HG03520 (cell line): ENCODE data around the gene ARMC9.
A peak's percentile ranks its signal among the peaks of the same experiment; 100 is the strongest.

Experiments
- ATAC-seq: cut with Tn5 transposase; IDR thresholded peaks from one replicate; pipeline ENCODE4 v1.9.1; 2021; ENCODE audit warnings: mild to moderate bottlenecking, moderate library complexity; ENCODE audit not compliant: unreplicated experiment

Gene ARMC9

DNA sequence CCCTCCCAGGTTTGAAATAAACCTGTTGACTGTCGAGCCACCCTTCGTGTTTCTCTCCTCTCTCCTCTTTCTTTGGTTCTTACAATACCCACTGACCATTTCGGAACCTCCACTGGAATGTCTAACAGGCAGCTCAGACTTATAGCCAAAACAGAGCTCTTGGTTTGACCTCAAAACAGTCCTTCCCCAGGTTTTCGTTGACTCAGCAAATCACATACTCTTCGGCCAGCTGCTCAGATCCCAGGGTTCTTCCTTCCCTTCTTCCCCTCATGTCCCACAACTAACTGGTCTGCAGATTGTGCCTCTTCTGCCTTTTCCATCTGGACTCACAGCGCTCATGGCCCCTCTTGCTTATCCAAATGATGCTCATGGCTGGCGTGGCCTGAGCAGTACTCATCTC, 4.7 kb downstream of the ARMC9 start:
- ATAC-seq, result no peak

DNA sequence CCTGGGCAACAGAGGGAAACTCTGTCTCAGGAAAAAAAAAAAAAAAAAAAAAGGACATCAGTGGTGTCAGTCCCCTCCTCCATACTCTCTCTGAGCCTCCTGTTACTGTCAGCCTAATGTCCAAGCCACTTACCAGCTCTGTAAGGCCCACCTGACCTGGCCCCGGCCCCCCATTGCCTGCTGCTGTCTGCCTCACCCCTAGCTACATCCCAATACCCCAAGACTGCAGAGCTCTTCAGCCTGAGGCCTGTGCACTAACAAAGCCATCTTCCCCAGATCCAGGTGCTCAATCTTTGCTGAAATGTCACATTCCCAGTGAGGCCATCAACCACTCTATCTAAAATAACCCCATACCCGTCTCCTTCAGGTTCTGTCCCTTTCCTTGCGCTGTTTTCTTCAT, 5.7 kb downstream of the ARMC9 start:
- ATAC-seq, result no peak

DNA sequence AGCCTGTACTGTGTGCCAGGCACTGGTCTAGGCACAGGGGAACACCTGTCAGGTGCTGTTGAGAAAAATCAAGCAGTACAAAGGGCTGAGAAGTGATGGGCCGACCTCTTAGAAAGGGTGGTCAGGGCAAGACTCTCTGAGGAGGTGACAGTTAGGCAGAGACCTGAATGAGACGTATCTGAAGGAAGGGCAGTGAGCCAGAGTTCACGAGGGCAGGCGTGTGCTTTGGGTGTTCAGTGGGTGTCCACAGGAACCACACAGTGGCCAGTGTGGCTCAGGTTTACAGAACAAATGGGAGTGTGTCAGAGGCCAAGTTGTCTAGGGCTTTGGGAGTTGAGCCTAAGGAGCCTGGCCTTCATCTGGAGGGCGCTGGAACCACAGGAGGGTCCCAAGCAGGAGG, 6.2 kb downstream of the ARMC9 start:
- ATAC-seq, result no peak

DNA sequence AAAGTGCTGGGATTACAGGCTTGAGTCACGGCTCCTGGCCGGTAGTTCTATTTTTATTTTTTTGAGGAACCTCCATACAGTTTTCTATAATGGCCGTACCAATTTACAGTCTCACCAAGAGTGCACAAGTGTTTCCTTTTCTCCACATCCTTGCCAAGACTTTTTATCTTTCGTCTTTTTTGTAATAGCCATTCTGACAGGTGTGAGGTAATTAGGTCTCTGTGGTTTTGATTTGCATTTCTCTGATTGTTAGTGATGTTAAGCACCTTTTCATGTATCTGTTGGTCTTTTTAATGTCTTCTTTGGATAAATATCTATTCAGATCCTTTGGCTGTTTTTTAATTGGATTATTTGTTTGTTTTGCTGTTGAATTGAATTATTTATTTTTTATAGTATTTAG, 9.3 kb downstream of the ARMC9 start:
- ATAC-seq, result no peak

DNA sequence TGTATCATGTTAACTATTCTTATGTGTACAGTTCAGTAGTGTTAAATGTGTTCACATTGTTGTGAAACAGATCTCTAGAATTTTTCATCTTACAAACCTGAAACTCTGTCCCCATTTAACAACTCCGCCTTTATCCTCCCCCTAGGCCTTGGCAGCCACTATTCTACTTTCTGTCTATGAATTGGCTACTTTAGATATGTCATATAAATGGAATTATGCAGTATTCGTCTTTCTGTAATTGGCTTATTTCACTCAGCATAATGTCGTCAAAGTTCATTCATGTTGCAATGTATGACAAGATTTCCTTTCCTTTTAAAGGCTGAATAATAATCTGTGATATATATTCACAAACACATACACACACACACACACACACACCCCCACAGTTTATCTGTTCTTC, 12.4 kb downstream of the ARMC9 start:
- no peak for ATAC-seq

DNA sequence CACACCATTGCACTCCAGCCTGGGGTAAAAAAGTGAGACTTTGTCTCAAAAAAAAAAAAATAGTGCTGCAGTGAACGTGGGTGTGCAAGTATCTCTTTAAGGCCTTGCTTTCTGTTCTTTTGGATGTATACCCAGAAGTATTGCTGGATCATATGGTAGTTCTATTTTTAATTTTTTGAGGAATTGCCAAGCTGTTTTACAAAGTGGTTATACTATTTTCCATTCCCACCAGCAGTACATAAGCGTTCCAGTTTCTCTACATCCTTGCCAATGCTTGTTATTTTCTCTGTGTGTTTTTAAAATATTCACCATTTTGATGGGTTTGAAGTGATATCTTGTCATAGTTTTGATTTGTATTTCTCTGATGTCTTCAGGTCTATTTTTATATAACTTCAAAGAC, 13.1 kb downstream of the ARMC9 start:
- no peak for ATAC-seq

DNA sequence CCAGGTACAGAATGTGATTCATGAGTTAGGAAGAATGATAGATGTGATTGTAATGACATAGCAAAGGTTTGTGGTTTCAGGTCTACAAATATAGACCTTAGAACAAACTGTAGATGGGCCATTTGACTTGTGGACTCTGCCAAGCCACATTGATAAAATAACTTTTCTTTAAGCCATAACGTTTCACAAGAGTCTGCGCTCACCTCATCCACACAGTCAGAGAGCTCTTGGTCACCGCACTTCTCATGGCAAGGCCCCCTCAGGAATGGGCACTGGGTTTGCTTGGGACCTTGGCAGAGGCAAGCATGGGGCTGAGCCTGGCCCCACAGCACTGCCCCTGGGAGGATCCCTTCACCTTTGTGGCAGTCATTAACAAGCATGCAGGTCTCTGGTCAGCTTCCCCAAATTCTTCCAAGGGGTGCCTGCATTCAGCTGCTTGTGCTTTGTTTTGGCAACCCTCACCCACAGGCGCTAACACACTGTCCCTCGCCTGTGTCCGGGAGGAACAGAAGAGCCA, 14.0 kb downstream of the ARMC9 start:
- no peak for ATAC-seq

DNA sequence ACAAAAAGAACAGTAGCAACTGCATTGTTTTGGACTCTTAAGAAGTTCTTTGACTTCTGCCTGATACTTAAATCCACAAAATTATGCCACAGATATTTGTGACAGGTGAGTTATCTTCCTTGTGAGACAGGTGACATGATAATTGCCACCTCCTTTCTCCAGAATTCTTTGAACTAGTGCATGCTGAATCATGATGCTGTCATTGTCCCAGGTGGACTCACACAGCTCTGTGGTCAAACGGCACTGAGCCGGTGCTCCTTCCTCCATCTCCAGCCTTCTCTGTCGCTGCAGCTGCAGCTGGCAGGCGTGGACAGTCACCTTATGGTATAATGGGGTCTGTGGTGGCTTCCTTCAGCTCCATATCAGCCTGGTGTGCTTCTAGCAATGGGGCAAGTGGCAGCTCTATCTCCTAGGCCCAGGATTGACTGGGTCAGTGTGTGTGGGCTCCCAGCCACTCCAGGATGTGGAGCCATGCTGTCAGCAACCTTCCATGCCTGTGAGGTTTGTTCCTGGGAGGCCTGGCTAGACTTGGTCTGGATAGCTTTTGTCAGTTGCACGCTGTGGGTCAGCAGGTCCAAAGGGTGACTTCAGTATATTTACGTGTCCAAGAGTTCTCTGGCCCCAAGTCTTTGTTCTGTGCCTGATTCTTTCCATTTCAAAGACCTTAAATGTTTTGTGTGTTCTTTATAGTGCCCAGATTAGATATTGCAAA, 15.7 kb downstream of the ARMC9 start:
- no peak for ATAC-seq

DNA sequence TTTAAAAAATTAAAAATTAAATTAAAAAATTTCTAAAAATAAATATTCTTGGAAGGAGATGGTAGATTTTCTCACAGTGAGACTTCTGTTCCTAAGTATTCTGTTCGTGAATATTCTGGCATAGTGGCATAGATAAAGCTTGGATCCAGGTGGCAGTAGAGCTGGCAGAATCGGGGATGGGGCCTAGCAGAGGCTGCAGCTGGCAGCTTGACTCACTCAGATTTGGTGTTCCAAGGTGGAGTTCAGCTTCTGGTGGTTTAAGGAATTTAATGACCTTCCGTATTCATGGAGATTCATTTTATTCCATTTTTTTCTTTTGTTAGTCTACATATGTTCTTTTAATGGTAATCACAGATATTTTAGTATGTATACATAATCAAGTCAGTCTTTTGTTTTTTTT, 19.9 kb downstream of the ARMC9 start:
- ATAC-seq, result no peak

DNA sequence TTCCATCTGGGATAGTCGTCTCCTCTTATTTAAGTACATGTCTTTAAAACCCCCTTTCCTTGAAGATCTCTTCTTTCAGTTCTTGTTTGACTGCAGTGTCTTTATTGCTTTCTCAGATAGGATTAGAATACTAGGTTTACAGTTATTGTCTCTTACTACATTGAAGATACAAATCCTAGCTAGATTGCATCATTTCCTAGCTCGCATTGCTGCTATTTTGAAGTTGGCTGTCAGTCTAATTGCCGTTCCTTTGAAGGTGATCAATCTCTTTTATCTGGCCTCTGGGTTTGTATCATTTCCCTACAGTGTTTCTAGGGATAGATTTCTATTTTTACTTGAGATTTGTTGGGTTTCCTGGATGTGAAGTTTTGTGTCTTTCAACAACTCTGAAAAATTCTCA, 20.9 kb downstream of the ARMC9 start:
- ATAC-seq, result no peak

DNA sequence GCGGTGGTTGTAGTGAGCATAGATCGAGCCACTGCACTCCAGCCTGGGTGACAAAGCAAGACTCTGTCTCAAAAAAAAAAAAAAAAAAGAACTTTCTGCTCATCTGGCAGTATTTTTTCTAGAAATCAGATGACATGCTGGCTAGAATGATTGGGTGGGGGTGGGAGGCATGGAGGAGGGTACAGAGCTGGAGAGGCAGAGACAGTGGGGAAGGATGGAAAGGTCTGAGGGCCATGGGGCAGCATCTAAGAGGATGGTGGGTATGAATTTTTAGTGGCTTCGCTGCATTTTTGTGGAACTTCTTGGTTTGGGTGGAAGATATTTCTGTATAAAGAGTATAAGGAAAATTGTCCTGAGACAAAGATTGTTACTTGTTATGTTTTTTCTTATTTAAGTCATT, 23.3 kb downstream of the ARMC9 start:
- ATAC-seq, result no peak

DNA sequence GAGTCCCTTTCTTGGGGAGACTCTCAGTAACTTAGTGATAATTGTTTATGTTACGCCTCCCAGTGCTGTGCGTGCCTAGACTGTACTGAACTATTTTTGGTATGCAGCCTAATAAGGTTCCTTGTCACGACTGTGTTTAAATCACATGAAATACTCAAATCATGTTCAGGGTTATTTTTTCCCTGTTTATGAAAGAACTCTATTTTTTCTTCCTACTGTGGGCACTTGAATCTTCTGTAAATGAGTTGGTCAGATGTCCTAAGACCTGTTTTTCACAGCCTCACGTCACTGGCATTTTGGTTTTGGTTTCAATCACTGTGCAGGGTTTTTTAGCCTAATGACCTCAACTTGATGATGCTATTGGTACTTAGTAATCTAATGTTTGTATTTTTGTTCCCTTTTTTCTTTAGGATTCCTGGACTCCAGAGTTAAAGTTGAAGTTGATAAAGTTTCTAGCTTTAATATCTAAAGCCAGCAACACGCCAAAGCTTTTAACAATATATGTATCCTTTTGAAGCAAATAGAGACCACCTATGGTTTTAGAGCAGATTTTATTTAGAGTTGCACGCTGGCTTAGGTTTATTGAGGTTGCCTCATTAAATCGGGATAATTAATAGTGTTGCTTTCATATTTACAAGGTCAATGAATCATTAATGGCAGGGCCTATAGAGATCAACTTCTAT, 24.0 kb downstream of the ARMC9 start:
- peak; percentile 76 for ATAC-seq

DNA sequence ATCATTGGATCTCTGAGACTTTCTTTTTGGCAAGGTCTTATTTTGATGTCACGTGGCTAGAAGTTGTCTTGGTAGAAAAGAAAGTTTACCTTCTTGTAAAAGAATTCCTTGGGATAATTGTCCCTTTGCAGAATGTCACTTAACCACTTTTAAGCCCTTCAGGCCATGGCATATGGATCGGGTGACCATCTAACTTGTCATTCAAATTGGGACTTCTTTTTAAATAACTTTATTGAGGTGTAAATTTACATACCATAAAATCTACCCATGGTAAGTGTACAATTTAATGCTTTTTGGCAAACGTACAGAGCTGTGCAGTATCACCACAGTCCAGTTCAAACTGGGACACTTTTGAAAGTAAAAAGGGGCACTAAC, 24.6 kb downstream of the ARMC9 start:
- ATAC-seq, result no peak

DNA sequence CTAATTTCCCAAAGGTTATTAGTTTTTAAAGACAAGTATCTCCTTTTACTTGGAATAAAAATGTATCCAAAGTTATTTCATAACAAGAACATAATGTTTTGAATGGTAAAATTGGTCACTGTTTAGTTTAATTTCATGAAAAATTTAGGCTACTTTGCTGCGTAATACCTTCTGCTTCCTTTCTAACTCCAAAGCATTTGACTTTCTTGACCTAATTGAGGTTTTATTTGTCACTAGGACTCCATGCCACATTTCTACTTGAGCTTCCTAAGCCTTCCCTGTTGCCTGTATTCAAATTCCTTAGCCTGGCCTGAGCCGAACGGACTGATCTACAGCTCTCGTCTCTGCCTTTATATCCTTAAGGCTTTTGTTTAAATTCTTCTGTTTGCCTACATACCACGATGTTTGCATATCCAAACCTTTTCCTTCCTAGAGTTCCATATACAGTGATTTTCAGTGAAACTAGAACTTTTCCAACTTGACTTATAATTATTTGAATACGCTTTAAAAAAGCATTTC, 25.1 kb downstream of the ARMC9 start:
- no peak for ATAC-seq

DNA sequence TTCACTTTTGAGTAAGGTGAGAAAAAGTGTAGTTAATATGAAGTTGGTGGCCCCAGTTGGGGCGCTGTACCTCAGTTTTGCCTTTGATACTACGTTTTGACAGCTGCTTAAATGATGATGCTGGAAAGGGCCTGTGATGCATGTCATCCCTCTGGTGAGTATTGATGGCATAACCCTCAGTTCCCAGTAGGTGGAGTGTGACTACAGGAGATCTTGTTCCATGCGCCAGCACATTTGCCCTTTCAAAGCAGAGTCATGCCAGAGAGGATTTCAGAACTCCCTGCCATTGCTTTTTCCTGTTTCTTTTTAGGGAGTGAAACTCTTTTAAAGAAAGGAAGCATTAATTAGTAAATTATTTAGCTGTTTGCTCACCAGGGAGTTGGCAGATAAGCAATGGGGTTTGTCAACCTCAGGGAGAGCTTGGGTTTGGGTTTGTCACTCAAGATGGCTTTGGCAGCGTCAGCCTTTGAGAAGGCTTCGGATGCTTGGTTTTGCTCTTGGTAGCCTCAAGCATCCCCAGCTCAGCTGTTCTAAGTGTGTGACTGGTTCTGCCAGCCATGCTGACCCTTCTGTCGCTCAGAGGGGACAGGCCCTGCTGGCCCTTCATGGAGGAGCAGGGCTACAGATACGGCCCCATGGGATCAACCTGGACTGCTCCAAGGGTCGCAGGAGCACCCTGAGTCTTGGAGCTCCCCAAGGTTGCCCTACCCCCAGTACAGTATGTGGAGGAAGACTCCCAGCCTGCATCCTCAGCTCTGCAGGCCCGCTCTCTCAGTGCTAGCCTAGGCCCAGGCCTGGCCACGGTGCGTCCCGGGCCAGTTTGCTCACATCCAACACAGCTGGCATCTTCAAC, 29.1 kb downstream of the ARMC9 start:
- ATAC-seq, result peak; percentile 52

DNA sequence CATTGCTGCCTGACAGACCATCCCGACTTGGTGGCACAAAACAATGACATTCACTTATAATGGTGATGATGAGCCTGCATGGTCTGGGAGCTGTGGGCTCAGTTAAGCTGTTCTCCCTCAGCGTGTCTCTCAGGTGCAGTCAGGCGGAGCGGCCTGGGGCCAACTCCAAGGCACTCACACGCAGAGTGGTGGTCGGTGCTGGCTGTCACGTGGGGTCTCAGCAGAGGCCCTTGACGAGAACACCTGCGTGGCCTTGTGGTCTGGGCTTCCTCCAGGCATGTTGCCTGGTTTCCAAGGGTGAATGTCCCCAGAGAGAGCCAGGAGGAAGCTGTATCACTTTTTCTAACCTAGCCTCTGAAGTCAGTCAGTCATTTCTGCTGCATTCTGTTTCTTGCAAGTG, 29.8 kb downstream of the ARMC9 start:
- ATAC-seq, result peak; percentile 66

DNA sequence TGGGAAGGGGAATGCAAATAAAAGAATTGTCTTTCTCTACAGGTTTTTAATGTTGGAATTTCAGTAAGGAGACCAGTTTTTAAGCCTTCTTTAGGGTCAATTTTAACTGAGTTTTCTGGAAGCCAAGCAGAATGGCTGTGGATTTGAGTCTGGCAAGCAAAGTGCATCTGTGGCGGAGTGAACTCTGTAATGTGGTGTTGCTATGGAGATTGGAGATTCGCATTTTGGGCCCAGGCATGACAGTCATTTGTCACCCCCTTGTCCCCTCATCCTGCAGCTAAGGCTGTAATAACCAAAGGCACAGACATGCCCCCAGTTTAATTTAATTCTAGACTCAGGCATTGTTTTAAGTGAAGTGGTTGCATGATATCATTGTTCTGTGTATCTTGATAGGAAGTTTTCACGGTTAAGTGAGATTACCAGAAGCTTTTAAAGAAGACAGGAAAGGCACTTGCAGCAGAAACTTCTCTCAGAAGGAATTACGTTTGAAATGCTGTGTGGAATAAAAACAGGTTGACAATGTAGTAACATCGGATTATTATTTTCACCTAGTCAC, 30.6 kb downstream of the ARMC9 start:
- no peak for ATAC-seq

DNA sequence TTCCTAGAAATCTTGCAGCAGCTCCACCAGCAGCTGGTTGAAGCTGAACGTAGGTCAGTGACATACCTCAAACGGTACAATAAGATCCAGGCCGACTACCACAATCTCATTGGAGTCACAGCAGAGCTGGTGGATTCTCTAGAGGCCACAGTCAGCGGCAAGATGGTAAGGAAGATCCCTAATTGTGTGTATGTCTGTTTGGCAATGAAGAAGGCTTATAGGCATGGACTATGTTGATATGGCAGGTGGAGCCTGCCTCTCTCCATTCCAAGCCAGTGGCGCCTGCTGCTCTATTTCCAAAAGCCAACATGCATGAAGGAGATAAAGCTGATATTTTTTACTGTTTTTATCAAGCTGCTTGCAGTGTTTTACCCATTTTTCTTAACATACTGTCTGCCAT, 36.8 kb downstream of the ARMC9 start:
- ATAC-seq, result no peak

DNA sequence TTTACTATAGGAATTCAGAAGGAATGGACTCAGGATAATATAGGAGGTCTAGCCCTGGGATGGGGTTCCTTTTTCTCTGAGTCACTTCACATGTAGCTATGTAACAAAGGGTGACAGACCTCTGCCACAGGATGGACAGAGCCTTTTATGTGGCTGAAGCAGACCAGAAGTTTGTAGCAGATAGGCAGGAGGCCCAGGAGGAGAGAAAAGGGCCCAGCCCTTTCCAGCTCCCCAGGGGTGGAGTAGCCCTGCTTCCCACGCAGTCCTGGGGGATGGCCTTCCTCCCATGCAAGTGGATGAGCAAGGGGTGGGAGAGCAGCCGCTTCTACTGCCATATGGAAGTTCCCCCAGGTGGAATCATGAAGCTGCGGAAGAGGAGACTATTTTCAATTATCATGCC, 40.3 kb downstream of the ARMC9 start:
- no peak for ATAC-seq

DNA sequence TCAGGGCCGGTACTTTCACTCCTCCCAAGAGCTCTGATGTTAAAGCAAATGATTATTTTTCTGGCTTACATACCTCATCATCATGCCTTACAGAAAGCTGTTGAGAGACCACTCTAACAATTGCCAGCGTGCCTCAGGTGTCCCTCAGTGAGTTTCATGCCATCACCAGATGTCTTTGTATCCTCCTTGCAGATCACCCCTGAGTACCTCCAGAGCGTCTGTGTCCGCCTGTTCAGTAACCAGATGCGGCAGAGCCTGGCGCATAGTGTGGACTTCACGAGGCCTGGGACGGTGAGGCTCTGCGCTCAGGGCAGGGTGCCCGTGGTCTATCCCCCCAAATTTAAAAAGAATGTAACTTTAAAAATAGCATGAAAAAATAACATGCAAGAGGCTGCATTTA, 41.3 kb downstream of the ARMC9 start:
- ATAC-seq, result no peak
